ENCODE measurements around the gene INO80D. TPM values are rescaled to one million over a fixed set of nuclear protein-coding genes. Genes with fewer than 3 reads are reported as not detected.
"Not testable (repeated sequence)": the region's sequence is repeated elsewhere in the genome, so short reads cannot be mapped to it uniquely, and the experiment has no call there.

INO80D gene
- total RNA-seq, 2 donors from 2014 or later = 10.6 to 11.9 TPM

- Histone ChIP-seq H3K27me3 (no peaks in the 10 kb centered on the region), H3K4me1 (no peaks in the 10 kb centered on the region), H3K36me3 (replicated peaks in 1 of 2; ENCODE audit: insufficient read depth in 1 of 2, low read depth in 2 of 2) (peaks cover 0 to 2% of the 10 kb centered on the region in 2 donors), H3K4me3 (no peak overlapping the region), H3K9me3 (no peaks in the 10 kb centered on the region), H3K27ac (no peak overlapping the region)
- WGBS, 2 donors = 95 to 96% methylated on average over 2 of the region's 2 CpGs
- TF ChIP-seq CTCF (IDR thresholded peaks at IDR 0.05) (no peak), POLR2A (IDR thresholded peaks at IDR 0.05) (no peak)
- intact Hi-C loops (cut with DNase I) = no loop called here
- no peak for ATAC-seq
- DNase-seq = no peak
Measured at GRCh38 chr2:205994344-205994743, 91.6 kb downstream of the INO80D start.

- H3K4me3 ChIP-seq = no peak overlapping the region
- H3K27ac ChIP-seq = no peak overlapping the region
- H3K4me1 ChIP-seq = no peaks in the 10 kb centered on the region
- H3K9me3 ChIP-seq = no peaks in the 10 kb centered on the region
- no peaks in the 10 kb centered on the region for H3K27me3 ChIP-seq
- ATAC-seq (no peak), DNase-seq (no peak)
- 98 to 100% methylated on average over 2 of the region's 2 CpGs for WGBS, 2 donors
- H3K36me3 ChIP-seq (replicated peaks in 1 of 2; ENCODE audit: insufficient read depth in 1 of 2, low read depth in 2 of 2) = no peaks in the 10 kb centered on the region
- TF ChIP-seq POLR2A (IDR thresholded peaks at IDR 0.05) (no peak), CTCF (IDR thresholded peaks at IDR 0.05) (no peak)
- intact Hi-C loops (cut with DNase I) = no loop called here
Measured at GRCh38 chr2:205990104-205990503, 95.9 kb downstream of the INO80D start.

GRCh38 chr2:205989271-205990071 lies 96.5 kb downstream of the INO80D start:
- no peaks in the 10 kb centered on the region for H3K36me3 ChIP-seq (replicated peaks in 1 of 2; ENCODE audit: insufficient read depth in 1 of 2, low read depth in 2 of 2)
- no peaks in the 10 kb centered on the region for H3K27me3 ChIP-seq
- DNase-seq (no peak), ATAC-seq (no peak)
- 93% methylated on average over 11 of the region's 11 CpGs for WGBS, 2 donors
- no peak overlapping the region for H3K4me3 ChIP-seq
- TF ChIP-seq POLR2A (IDR thresholded peaks at IDR 0.05) = no peak
- no peak for TF ChIP-seq CTCF (IDR thresholded peaks at IDR 0.05)
- H3K27ac ChIP-seq = no peak overlapping the region
- no peaks in the 10 kb centered on the region for H3K4me1 ChIP-seq
- intact Hi-C loops (cut with DNase I) = no loop called here
- H3K9me3 ChIP-seq = no peaks in the 10 kb centered on the region

- H3K27me3 ChIP-seq; H3K4me1 ChIP-seq; intact Hi-C loops (cut with DNase I); H3K36me3 ChIP-seq (replicated peaks in 1 of 2; ENCODE audit: insufficient read depth in 1 of 2, low read depth in 2 of 2); ATAC-seq; H3K4me3 ChIP-seq; H3K27ac ChIP-seq; H3K9me3 ChIP-seq; DNase-seq: not testable (repeated sequence)
- WGBS, 2 donors = 100% methylated on average over 1 of the region's 1 CpG
Measured at GRCh38 chr2:205988681-205989080, 97.3 kb downstream of the INO80D start.

GRCh38 chr2:205988274-205988673 lies 97.7 kb downstream of the INO80D start:
- Histone ChIP-seq H3K27ac (no peak overlapping the region), H3K36me3 (replicated peaks in 1 of 2; ENCODE audit: insufficient read depth in 1 of 2, low read depth in 2 of 2) (no peaks in the 10 kb centered on the region), H3K4me3 (no peak overlapping the region), H3K27me3 (no peaks in the 10 kb centered on the region), H3K9me3 (no peaks in the 10 kb centered on the region), H3K4me1 (no peaks in the 10 kb centered on the region)
- no peak for DNase-seq
- ATAC-seq = no peak
- intact Hi-C loops (cut with DNase I) = no loop called here
- WGBS, 2 donors = 88 to 93% methylated on average over 6 of the region's 6 CpGs
- no peak for TF ChIP-seq POLR2A (IDR thresholded peaks at IDR 0.05)
- TF ChIP-seq CTCF (IDR thresholded peaks at IDR 0.05) = no peak

GRCh38 chr2:205986334-205986733 lies 99.6 kb downstream of the INO80D start:
- H3K9me3 ChIP-seq; DNase-seq; intact Hi-C loops (cut with DNase I); ATAC-seq; H3K36me3 ChIP-seq (replicated peaks in 1 of 2; ENCODE audit: insufficient read depth in 1 of 2, low read depth in 2 of 2); H3K27ac ChIP-seq; H3K27me3 ChIP-seq; H3K4me3 ChIP-seq; H3K4me1 ChIP-seq: not testable (repeated sequence)
- WGBS, 2 donors = 73 to 89% methylated on average over 9 of the region's 9 CpGs
